Body of pancreas (tissue), 4 donors: ENCODE data around the gene SUMO4.
"Not testable (repeated sequence)": the region's sequence is repeated elsewhere in the genome, so short reads cannot be mapped to it uniquely, and the experiment has no call there.

Source experiments
- CTCF ChIP-seq, 7 experiments: fragments of 450-650 bp in 4 of 7; fragments of 200-600 bp in 3 of 7; sonication (generic) in 3 of 7; IDR thresholded peaks; one replicate each; pipeline ENCODE4 v1.5.1; 2016 to 2019; ENCODE audit warnings: antibody characterized with exemption in 7 of 7
- POLR2A ChIP-seq, 3 donors: fragments of 450-650 bp; IDR thresholded peaks; one replicate each; pipeline ENCODE4 v1.6.1; 2016; ENCODE audit warnings: antibody characterized with exemption in 3 of 3, mild to moderate bottlenecking in 2 of 3

GRCh38 chr6:149444360-149445094 lies 44.5 kb downstream of the SUMO4 start:
- TF ChIP-seq CTCF, POLR2A (IDR thresholded peaks at IDR 0.05): not testable (repeated sequence)
